SJCRH30 (cell line): ENCODE results near the gene CPNE4. TPM values are rescaled to one million over a fixed set of nuclear protein-coding genes. Genes with fewer than 3 reads are reported as not detected.

Source experiments
- DNase-seq, 2 experiments: peaks; one replicate each; pipeline ENCODE4 v3.0.0-alpha.2; 2015 to 2020
- H3K27ac ChIP-seq: fragments of 250-450 bp; sonication (Bioruptor Pico); 2 replicates; pipeline ENCODE4 v1.5.1; 2020; ENCODE audit warnings: mild to moderate bottlenecking, moderate library complexity
- H3K27me3 ChIP-seq: fragments of 250-450 bp; sonication (Bioruptor Pico); 2 replicates; pipeline ENCODE4 v1.5.1; 2020; ENCODE audit warnings: mild to moderate bottlenecking, moderate library complexity
- H3K36me3 ChIP-seq: fragments of 250-450 bp; sonication (Bioruptor Pico); 2 replicates; pipeline ENCODE4 v1.5.1; 2020; ENCODE audit warnings: mild to moderate bottlenecking, moderate library complexity
- H3K4me1 ChIP-seq: fragments of 250-450 bp; sonication (Bioruptor Pico); 2 replicates; pipeline ENCODE4 v1.5.1; 2020; ENCODE audit warnings: mild to moderate bottlenecking, moderate library complexity
- H3K4me3 ChIP-seq: fragments of 250-450 bp; sonication (Bioruptor Pico); 2 replicates; pipeline ENCODE4 v1.5.1; 2020; ENCODE audit warnings: mild to moderate bottlenecking, moderate library complexity
- H3K9me3 ChIP-seq: fragments of 250-450 bp; sonication (Bioruptor Pico); replicated peaks from 2 replicates; pipeline ENCODE4 v1.5.1; 2020; ENCODE audit warnings: mild to moderate bottlenecking, moderate library complexity
- total RNA-seq: library from RNA; depleted of rRNA; stranded (reverse); fragments of >200 nt; shearing (Covaris generic); gene quantifications from 2 replicates; pipeline ENCODE4 v1.2.3, GENCODE V29; 2014

Gene CPNE4
- total RNA-seq, 1 experiment from 2014 or later = 0.04 TPM

- no peak for DNase-seq
- Histone ChIP-seq H3K27ac (no peak overlapping the region), H3K36me3 (no peaks in the 10 kb centered on the region), H3K4me1 (no peaks in the 10 kb centered on the region), H3K9me3 (no peaks in the 10 kb centered on the region), H3K4me3 (no peak overlapping the region), H3K27me3 (no peaks in the 10 kb centered on the region)
Observed at GRCh38 chr3:131551761-131552160, 483.1 kb downstream of the CPNE4 start.

GRCh38 chr3:131550562-131551465 is 484.0 kb downstream of the CPNE4 start:
- Histone ChIP-seq H3K36me3 (no peaks in the 10 kb centered on the region), H3K9me3 (no peaks in the 10 kb centered on the region), H3K27me3 (no peaks in the 10 kb centered on the region), H3K4me1 (no peaks in the 10 kb centered on the region), H3K27ac (no peak overlapping the region), H3K4me3 (no peak overlapping the region)
- DNase-seq = no peak

GRCh38 chr3:131549340-131549739 is 485.5 kb downstream of the CPNE4 start:
- no peaks in the 10 kb centered on the region for H3K4me1 ChIP-seq
- H3K36me3 ChIP-seq = no peaks in the 10 kb centered on the region
- peak in 1 of 2 experiments; percentile 24 for DNase-seq
- no peaks in the 10 kb centered on the region for H3K9me3 ChIP-seq
- H3K27me3 ChIP-seq = no peaks in the 10 kb centered on the region
- no peak overlapping the region for H3K4me3 ChIP-seq
- no peak overlapping the region for H3K27ac ChIP-seq

GRCh38 chr3:131547585-131547984 is 487.2 kb downstream of the CPNE4 start:
- no peaks in the 10 kb centered on the region for H3K9me3 ChIP-seq
- no peaks in the 10 kb centered on the region for H3K4me1 ChIP-seq
- no peaks in the 10 kb centered on the region for H3K36me3 ChIP-seq
- H3K27ac ChIP-seq = no peak overlapping the region
- H3K4me3 ChIP-seq = no peak overlapping the region
- H3K27me3 ChIP-seq = no peaks in the 10 kb centered on the region
- DNase-seq = no peak

- H3K4me1 ChIP-seq = no peaks in the 10 kb centered on the region
- no peaks in the 10 kb centered on the region for H3K36me3 ChIP-seq
- H3K27ac ChIP-seq = no peak overlapping the region
- no peaks in the 10 kb centered on the region for H3K27me3 ChIP-seq
- no peaks in the 10 kb centered on the region for H3K9me3 ChIP-seq
- H3K4me3 ChIP-seq = no peak overlapping the region
- DNase-seq = no peak
Observed at GRCh38 chr3:131546441-131546840, 488.4 kb downstream of the CPNE4 start.

GRCh38 chr3:131544557-131544956 is 490.3 kb downstream of the CPNE4 start:
- no peak for DNase-seq
- H3K27me3 ChIP-seq = no peaks in the 10 kb centered on the region

GRCh38 chr3:131543714-131544113 is 491.1 kb downstream of the CPNE4 start:
- H3K36me3 ChIP-seq = no peaks in the 10 kb centered on the region
- no peaks in the 10 kb centered on the region for H3K4me1 ChIP-seq
- peak in 1 of 2 experiments; percentile 8 for DNase-seq
- no peaks in the 10 kb centered on the region for H3K9me3 ChIP-seq
- no peaks in the 10 kb centered on the region for H3K27me3 ChIP-seq
- H3K27ac ChIP-seq = no peak overlapping the region
- no peak overlapping the region for H3K4me3 ChIP-seq

More at GRCh38 chr3:131544557-131544956, 490.3 kb downstream of the CPNE4 start:
- H3K4me3 ChIP-seq = no peak overlapping the region
- no peaks in the 10 kb centered on the region for H3K9me3 ChIP-seq
- no peak overlapping the region for H3K27ac ChIP-seq
- no peaks in the 10 kb centered on the region for H3K4me1 ChIP-seq
- no peaks in the 10 kb centered on the region for H3K36me3 ChIP-seq

- H3K4me1 ChIP-seq = no peaks in the 10 kb centered on the region
- no peak for DNase-seq
- H3K36me3 ChIP-seq = no peaks in the 10 kb centered on the region
- no peaks in the 10 kb centered on the region for H3K27me3 ChIP-seq
- no peaks in the 10 kb centered on the region for H3K9me3 ChIP-seq
- no peak overlapping the region for H3K4me3 ChIP-seq
- no peak overlapping the region for H3K27ac ChIP-seq
Observed at GRCh38 chr3:131541288-131541687, 493.5 kb downstream of the CPNE4 start.

GRCh38 chr3:131540821-131541220 is 494.0 kb downstream of the CPNE4 start:
- no peaks in the 10 kb centered on the region for H3K36me3 ChIP-seq
- H3K4me1 ChIP-seq = no peaks in the 10 kb centered on the region
- no peaks in the 10 kb centered on the region for H3K9me3 ChIP-seq
- DNase-seq = no peak
- no peak overlapping the region for H3K4me3 ChIP-seq
- H3K27ac ChIP-seq = no peak overlapping the region
- no peaks in the 10 kb centered on the region for H3K27me3 ChIP-seq

GRCh38 chr3:131540143-131540542 is 494.7 kb downstream of the CPNE4 start:
- no peaks in the 10 kb centered on the region for H3K4me1 ChIP-seq
- H3K36me3 ChIP-seq = no peaks in the 10 kb centered on the region
- DNase-seq = no peak
- H3K4me3 ChIP-seq = no peak overlapping the region
- H3K9me3 ChIP-seq = no peaks in the 10 kb centered on the region
- H3K27ac ChIP-seq = no peak overlapping the region
- H3K27me3 ChIP-seq = no peaks in the 10 kb centered on the region

GRCh38 chr3:131538968-131539367 is 495.8 kb downstream of the CPNE4 start:
- no peaks in the 10 kb centered on the region for H3K27me3 ChIP-seq
- H3K27ac ChIP-seq = no peak overlapping the region
- no peaks in the 10 kb centered on the region for H3K4me1 ChIP-seq
- no peaks in the 10 kb centered on the region for H3K9me3 ChIP-seq
- no peaks in the 10 kb centered on the region for H3K36me3 ChIP-seq
- no peak overlapping the region for H3K4me3 ChIP-seq
- no peak for DNase-seq

GRCh38 chr3:131537531-131537930 is 497.3 kb downstream of the CPNE4 start:
- H3K9me3 ChIP-seq = no peaks in the 10 kb centered on the region
- no peak overlapping the region for H3K4me3 ChIP-seq

GRCh38 chr3:131535596-131535995 is 499.2 kb downstream of the CPNE4 start:
- no peaks in the 10 kb centered on the region for H3K9me3 ChIP-seq
- 0 out of 2 replicates have a peak, but pooled peaks cover 3% of the 10 kb centered on the region for H3K27me3 ChIP-seq
- no peaks in the 10 kb centered on the region for H3K4me1 ChIP-seq
- H3K4me3 ChIP-seq = no peak overlapping the region
- peak in 1 of 2 experiments; percentile 9 for DNase-seq
- H3K36me3 ChIP-seq = no peaks in the 10 kb centered on the region
- H3K27ac ChIP-seq = no peak overlapping the region

More at GRCh38 chr3:131537531-131537930, 497.3 kb downstream of the CPNE4 start:
- Histone ChIP-seq H3K27ac (no peak overlapping the region), H3K4me1 (no peaks in the 10 kb centered on the region), H3K27me3 (no peaks in the 10 kb centered on the region), H3K36me3 (no peaks in the 10 kb centered on the region)
- DNase-seq = no peak

- no peak overlapping the region for H3K27ac ChIP-seq
- no peaks in the 10 kb centered on the region for H3K36me3 ChIP-seq
- no peaks in the 10 kb centered on the region for H3K9me3 ChIP-seq
- DNase-seq = no peak
- H3K27me3 ChIP-seq = 0 out of 2 replicates have a peak, but pooled peaks cover 3% of the 10 kb centered on the region
- H3K4me3 ChIP-seq = no peak overlapping the region
- H3K4me1 ChIP-seq = no peaks in the 10 kb centered on the region
Observed at GRCh38 chr3:131535131-131535530, 499.7 kb downstream of the CPNE4 start.

GRCh38 chr3:131532645-131533044 is 502.2 kb downstream of the CPNE4 start:
- DNase-seq = no peak
- Histone ChIP-seq H3K4me3 (no peak overlapping the region), H3K9me3 (no peaks in the 10 kb centered on the region), H3K27me3 (0 out of 2 replicates have a peak, but pooled peaks cover 3% of the 10 kb centered on the region), H3K4me1 (no peaks in the 10 kb centered on the region), H3K36me3 (no peaks in the 10 kb centered on the region), H3K27ac (no peak overlapping the region)
